Fibroblast of lung (primary cell): ENCODE results near the gene TMEM208. TPM values are rescaled to one million over a fixed set of nuclear protein-coding genes. Genes with fewer than 3 reads are reported as not detected.

Experiments
- DNase-seq, 2 donors: peaks; one replicate each; pipeline versions ENCODE4 v3.0.0 to v3.0.0-alpha.2; 2010; ENCODE audit warnings: low read depth in 2 of 2
- H2AFZ ChIP-seq: 2 replicates; pipeline ENCODE4 v1.5.1; 2012; ENCODE audit warnings: low read length, control low read depth, inconsistent platforms
- H3K27ac ChIP-seq: 2 replicates; pipeline ENCODE4 v1.5.1; 2011; ENCODE audit warnings: low read length, control low read depth; ENCODE audit not compliant: insufficient read depth
- H3K27me3 ChIP-seq: 2 replicates; pipeline ENCODE4 v1.5.1; 2011; ENCODE audit warnings: mild to moderate bottlenecking, low read length; ENCODE audit not compliant: control insufficient read depth, insufficient read depth
- H3K36me3 ChIP-seq: 2 replicates; pipeline ENCODE4 v1.5.1; 2011; ENCODE audit warnings: low read length; ENCODE audit not compliant: control insufficient read depth, insufficient read depth
- H3K4me1 ChIP-seq: 2 replicates; pipeline ENCODE4 v1.5.1; 2011; ENCODE audit warnings: low read length; ENCODE audit not compliant: control insufficient read depth, insufficient read depth; ENCODE audit errors: extremely low read depth
- H3K4me2 ChIP-seq: 2 replicates; pipeline ENCODE4 v1.5.1; 2011; ENCODE audit warnings: low read length, control low read depth; ENCODE audit not compliant: insufficient read depth; ENCODE audit errors: extremely low read depth
- H3K4me3 ChIP-seq, 4 experiments: fragments of 200-600 bp in 1 of 4; sonication (generic) in 1 of 4; replicated peaks in 1 of 4; 2 replicates each; pipeline ENCODE4 v1.5.1; 2011 to 2016; ENCODE audit warnings: low read length in 4 of 4, low read depth in 3 of 4, mild to moderate bottlenecking in 3 of 4, control low read depth in 2 of 4, inconsistent platforms in 1 of 4, mixed read lengths in 1 of 4; ENCODE audit not compliant: insufficient read depth in 1 of 4; ENCODE audit errors: control extremely low read depth in 1 of 4
- H3K79me2 ChIP-seq: 2 replicates; pipeline ENCODE4 v1.5.1; 2012; ENCODE audit warnings: mild to moderate bottlenecking, low read length, inconsistent platforms; ENCODE audit not compliant: control insufficient read depth, insufficient read depth
- H3K9ac ChIP-seq: 2 replicates; pipeline ENCODE4 v1.5.1; 2011; ENCODE audit warnings: mild to moderate bottlenecking, low read length, control low read depth; ENCODE audit not compliant: insufficient read depth
- H3K9me3 ChIP-seq: 2 replicates; pipeline ENCODE4 v1.5.1; 2012; ENCODE audit warnings: low read depth, low read length; ENCODE audit not compliant: control insufficient read depth, insufficient read depth
- H4K20me1 ChIP-seq: 2 replicates; pipeline ENCODE4 v1.5.1; 2011; ENCODE audit warnings: low read length; ENCODE audit not compliant: control insufficient read depth, insufficient read depth; ENCODE audit errors: extremely low read depth
- CTCF ChIP-seq, 2 donors: IDR thresholded peaks in 1 of 2; conservative IDR thresholded peaks in 1 of 2; 1 replicate in 1 of 2; 2 replicates in 1 of 2; pipeline ENCODE4 v1.5.1; 2011 to 2012; ENCODE audit warnings: low read length in 2 of 2, control low read depth in 1 of 2, inconsistent platforms in 1 of 2, low read depth in 1 of 2, mild to moderate bottlenecking in 1 of 2
- EZH2 ChIP-seq: IDR thresholded peaks from 2 replicates; pipeline ENCODE4 v1.5.1; 2012; ENCODE audit warnings: low read length, control low read depth, mild to moderate bottlenecking; ENCODE audit errors: missing control alignments
- polyA plus RNA-seq, 2 donors: library from polyadenylated mRNA; depleted of rRNA in 1 of 2; stranded (reverse) in 1 of 2; unstranded in 1 of 2; fragments of >200 nt; gene quantifications; 2 replicates each; pipeline ENCODE4 v1.2.1, GENCODE V29; 2011 to 2012; ENCODE audit warnings: missing spikeins in 1 of 2
- total RNA-seq: library from RNA; depleted of rRNA; stranded (reverse); fragments of >200 nt; gene quantifications from 2 replicates; pipeline ENCODE4 v1.2.1, GENCODE V29; 2014

Gene TMEM208
- total and polyA plus RNA-seq, 2 donors (not counting 1 experiment from before 2014, with no cell fraction given): 26.3 to 43.2 TPM

GRCh38 chr16:67275321-67275720 is 48.4 kb downstream of the TMEM208 start:
- no peak overlapping the region for H2AFZ ChIP-seq
- H3K27ac ChIP-seq: no peak overlapping the region
- H3K27me3 ChIP-seq: no peaks in the 10 kb centered on the region
- no peak overlapping the region for H3K9ac ChIP-seq
- H3K9me3 ChIP-seq: no peaks in the 10 kb centered on the region
- H3K79me2 ChIP-seq: peaks cover 5% of the 10 kb centered on the region
- H3K4me3 ChIP-seq: no peak overlapping the region
- no peak overlapping the region for H3K4me2 ChIP-seq
- TF ChIP-seq EZH2 (no peak), CTCF (conservative IDR thresholded peaks at IDR 0.05 in 1 of 2, IDR thresholded peaks at IDR 0.05 in 1 of 2; ENCODE audit: low read depth in 1 of 2, low read length in 2 of 2) (no peak)
- H3K4me1 ChIP-seq: peaks cover 16% of the 10 kb centered on the region
- no peaks in the 10 kb centered on the region for H4K20me1 ChIP-seq
- peaks cover 11% of the 10 kb centered on the region for H3K36me3 ChIP-seq
- DNase-seq: no peak

GRCh38 chr16:67277294-67277998 is 50.5 kb downstream of the TMEM208 start:
- peak overlapping the region in 2 of 4 experiments; percentile 38 to 67 for H3K4me3 ChIP-seq
- peaks cover 6% of the 10 kb centered on the region for H3K36me3 ChIP-seq
- no peaks in the 10 kb centered on the region for H4K20me1 ChIP-seq
- no peak overlapping the region for H2AFZ ChIP-seq
- no peaks in the 10 kb centered on the region for H3K9me3 ChIP-seq
- peak overlapping the region; percentile 94 for H3K27ac ChIP-seq
- H3K79me2 ChIP-seq: peaks cover 5% of the 10 kb centered on the region
- H3K4me2 ChIP-seq: peak overlapping the region; percentile 99
- peak; percentile 99 to 100 for DNase-seq
- H3K9ac ChIP-seq: peak overlapping the region; percentile 70
- TF ChIP-seq CTCF (conservative IDR thresholded peaks at IDR 0.05 in 1 of 2, IDR thresholded peaks at IDR 0.05 in 1 of 2; ENCODE audit: low read depth in 1 of 2, low read length in 2 of 2) (no peak), EZH2 (no peak)
- no peaks in the 10 kb centered on the region for H3K27me3 ChIP-seq
- peaks cover 16% of the 10 kb centered on the region for H3K4me1 ChIP-seq

GRCh38 chr16:67277999-67278772 is 51.3 kb downstream of the TMEM208 start:
- Histone ChIP-seq H3K79me2 (peaks cover 5% of the 10 kb centered on the region), H3K36me3 (peaks cover 7% of the 10 kb centered on the region), H2AFZ (no peak overlapping the region), H3K4me1 (peaks cover 16% of the 10 kb centered on the region), H3K4me2 (peak overlapping the region; percentile 99), H3K27me3 (no peaks in the 10 kb centered on the region), H3K9ac (peak overlapping the region; percentile 70), H3K4me3 (peak overlapping the region; percentile 46 to 72 (median 70)), H3K9me3 (no peaks in the 10 kb centered on the region), H4K20me1 (no peaks in the 10 kb centered on the region), H3K27ac (peak overlapping the region; percentile 94)
- peak; percentile 83 to 91 for DNase-seq
- TF ChIP-seq EZH2 (no peak), CTCF (conservative IDR thresholded peaks at IDR 0.05 in 1 of 2, IDR thresholded peaks at IDR 0.05 in 1 of 2; ENCODE audit: low read depth in 1 of 2, low read length in 2 of 2) (no peak)
